Amniotic epithelial cell (primary cell): ENCODE measurements around the gene STMP1.
A peak's percentile ranks its signal among the peaks of the same experiment; 100 is the strongest.
"Not testable (repeated sequence)": the region's sequence is repeated elsewhere in the genome, so short reads cannot be mapped to it uniquely, and the experiment has no call there.

Source experiments
- DNase-seq: peaks from one replicate; pipeline ENCODE4 v3.0.0-alpha.2; 2010; ENCODE audit warnings: low read depth

The STMP1 gene

GRCh38 chr7:135662373-135663114 is at the start of gene STMP1:
STMP1 (plus strand) TSS chr7:135662514.
- peak; percentile 91 for DNase-seq

- DNase-seq = no peak
These were observed 46.2 kb upstream of the STMP1 start for GRCh38 chr7:135616136-135616535.

- DNase-seq = no peak
These were observed 44.5 kb upstream of the STMP1 start for GRCh38 chr7:135617781-135618180.

- no peak for DNase-seq
These were observed 43.8 kb upstream of the STMP1 start for GRCh38 chr7:135618510-135618909.

GRCh38 chr7:135620447-135620846 is 41.9 kb upstream of the STMP1 start:
- DNase-seq = no peak

- peak; percentile 87 for DNase-seq
These were observed 41.1 kb upstream of the STMP1 start for GRCh38 chr7:135620980-135621850.

GRCh38 chr7:135634191-135634878 is 28.0 kb upstream of the STMP1 start:
- no peak for DNase-seq

- DNase-seq = not testable (repeated sequence)
These were observed 22.6 kb upstream of the STMP1 start for GRCh38 chr7:135639690-135640089.

- peak; percentile 38 for DNase-seq
These were observed 18.2 kb upstream of the STMP1 start for GRCh38 chr7:135644154-135644553.

GRCh38 chr7:135644729-135645128 is 17.6 kb upstream of the STMP1 start:
- DNase-seq = no peak

- peak; percentile 56 for DNase-seq
These were observed 16.9 kb upstream of the STMP1 start for GRCh38 chr7:135645296-135645904.

- DNase-seq = no peak
These were observed 14.6 kb upstream of the STMP1 start for GRCh38 chr7:135647755-135648154.

GRCh38 chr7:135648235-135648634 is 14.1 kb upstream of the STMP1 start:
- DNase-seq = no peak

- peak; percentile 63 for DNase-seq
These were observed 11.3 kb upstream of the STMP1 start for GRCh38 chr7:135650831-135651573.

GRCh38 chr7:135653340-135654080 is 8.8 kb upstream of the STMP1 start:
- DNase-seq = no peak

- no peak for DNase-seq
These were observed 3.8 kb upstream of the STMP1 start for GRCh38 chr7:135658564-135658963.

- DNase-seq = no peak
These were observed 3.0 kb upstream of the STMP1 start for GRCh38 chr7:135659159-135659846.

GRCh38 chr7:135661311-135662122 is 797 bp upstream of the STMP1 start:
- DNase-seq = no peak

GRCh38 chr7:135662123-135662372 is 266 bp upstream of the STMP1 start:
- DNase-seq = no peak
